Measurements from ENCODE around the gene PHC3. TPM values are rescaled to one million over a fixed set of nuclear protein-coding genes. Genes with fewer than 3 reads are reported as not detected.

Gene PHC3
- polyA plus RNA-seq, 6 donors from 2014 or later, result 17.8 to 113 (median 60.1) TPM

DNA sequence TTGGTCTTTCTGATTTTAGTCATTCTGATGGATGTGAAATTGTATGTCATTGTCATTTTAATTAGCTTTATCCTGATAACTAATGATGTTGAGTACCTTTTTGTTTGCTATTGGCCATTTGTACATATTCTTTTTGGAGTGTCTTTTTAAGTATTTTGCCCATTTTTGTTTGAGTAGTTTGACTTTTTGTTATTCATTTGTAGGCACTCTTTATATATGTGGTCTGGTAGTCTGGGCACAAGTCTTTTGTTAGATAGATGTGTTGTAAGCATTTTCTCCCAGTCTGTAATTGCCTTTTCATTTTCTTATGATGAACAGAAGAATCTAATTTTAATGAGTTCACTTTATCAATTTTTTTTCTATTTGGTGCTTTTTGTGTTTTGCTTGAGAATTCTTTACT lies 129.1 kb downstream of the PHC3 start:
- no peak for DNase-seq
- peaks cover 0 to 8% of the 10 kb centered on the region in 2 donors for H3K36me3 Mint-ChIP-seq
- H3K9me3 Mint-ChIP-seq, result peaks cover 0 to 2% (median 0%) of the 10 kb centered on the region in 7 donors
- no peak overlapping the region for H3K4me3 Mint-ChIP-seq
- no peak overlapping the region for H3K27ac Mint-ChIP-seq
- no peak for ATAC-seq (ENCODE audit: low read depth in 2 of 2)
- no peaks in the 10 kb centered on the region for H3K27me3 Mint-ChIP-seq
- H3K4me1 Mint-ChIP-seq, result peaks cover 36 to 53% (median 37%) of the 10 kb centered on the region in 3 donors

GRCh38 chr3:170050753-170051152 lies 130.8 kb downstream of the PHC3 start:
- H3K4me1 Mint-ChIP-seq, result peaks cover 28 to 49% (median 41%) of the 10 kb centered on the region in 3 donors
- H3K9me3 Mint-ChIP-seq, result peaks cover 0 to 2% (median 0%) of the 10 kb centered on the region in 7 donors
- DNase-seq (no peak), ATAC-seq (ENCODE audit: low read depth in 2 of 2) (no peak)
- peaks cover 0 to 8% of the 10 kb centered on the region in 2 donors for H3K36me3 Mint-ChIP-seq
- H3K27ac Mint-ChIP-seq, result peak overlapping the region in 2 of 6 donors; percentile 46 to 62
- no peaks in the 10 kb centered on the region for H3K27me3 Mint-ChIP-seq
- H3K4me3 Mint-ChIP-seq, result no peak overlapping the region

- no peak for ATAC-seq (ENCODE audit: low read depth in 2 of 2)
- Mint-ChIP-seq H3K27ac (peak overlapping the region; percentile 47 to 84 (median 64)), H3K4me3 (no peak overlapping the region), H3K4me1 (peaks cover 32 to 47% (median 45%) of the 10 kb centered on the region in 3 donors), H3K36me3 (peaks cover 0 to 8% of the 10 kb centered on the region in 2 donors), H3K27me3 (no peaks in the 10 kb centered on the region), H3K9me3 (peaks cover 0 to 2% (median 0%) of the 10 kb centered on the region in 7 donors)
- DNase-seq, result no peak
Measured at GRCh38 chr3:170049146-170050000, 132.2 kb downstream of the PHC3 start.

DNA sequence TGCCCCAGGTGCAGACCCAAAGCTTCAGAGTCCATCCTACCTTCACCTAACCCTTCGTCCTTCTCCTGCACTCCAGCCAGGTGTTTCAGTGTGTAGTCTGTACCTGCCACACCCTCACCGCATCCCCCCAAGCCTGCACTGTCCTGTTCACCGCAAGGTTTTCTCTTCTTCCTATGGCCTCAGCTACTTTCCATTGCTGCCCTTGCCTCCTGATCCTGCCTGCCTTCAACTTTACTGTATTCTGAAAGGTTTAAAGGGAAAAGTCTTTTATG lies 134.5 kb downstream of the PHC3 start:
- H3K27ac Mint-ChIP-seq, result peak overlapping the region; percentile 39 to 97 (median 92)
- H3K4me3 Mint-ChIP-seq, result peak overlapping the region in 3 of 8 donors; percentile 41 to 56 (median 43)
- no peak for DNase-seq
- H3K27me3 Mint-ChIP-seq, result no peaks in the 10 kb centered on the region
- no peak for ATAC-seq (ENCODE audit: low read depth in 2 of 2)
- H3K9me3 Mint-ChIP-seq, result no peaks in the 10 kb centered on the region
- peaks cover 38 to 55% (median 54%) of the 10 kb centered on the region in 3 donors for H3K4me1 Mint-ChIP-seq
- H3K36me3 Mint-ChIP-seq, result no peaks in the 10 kb centered on the region

DNA sequence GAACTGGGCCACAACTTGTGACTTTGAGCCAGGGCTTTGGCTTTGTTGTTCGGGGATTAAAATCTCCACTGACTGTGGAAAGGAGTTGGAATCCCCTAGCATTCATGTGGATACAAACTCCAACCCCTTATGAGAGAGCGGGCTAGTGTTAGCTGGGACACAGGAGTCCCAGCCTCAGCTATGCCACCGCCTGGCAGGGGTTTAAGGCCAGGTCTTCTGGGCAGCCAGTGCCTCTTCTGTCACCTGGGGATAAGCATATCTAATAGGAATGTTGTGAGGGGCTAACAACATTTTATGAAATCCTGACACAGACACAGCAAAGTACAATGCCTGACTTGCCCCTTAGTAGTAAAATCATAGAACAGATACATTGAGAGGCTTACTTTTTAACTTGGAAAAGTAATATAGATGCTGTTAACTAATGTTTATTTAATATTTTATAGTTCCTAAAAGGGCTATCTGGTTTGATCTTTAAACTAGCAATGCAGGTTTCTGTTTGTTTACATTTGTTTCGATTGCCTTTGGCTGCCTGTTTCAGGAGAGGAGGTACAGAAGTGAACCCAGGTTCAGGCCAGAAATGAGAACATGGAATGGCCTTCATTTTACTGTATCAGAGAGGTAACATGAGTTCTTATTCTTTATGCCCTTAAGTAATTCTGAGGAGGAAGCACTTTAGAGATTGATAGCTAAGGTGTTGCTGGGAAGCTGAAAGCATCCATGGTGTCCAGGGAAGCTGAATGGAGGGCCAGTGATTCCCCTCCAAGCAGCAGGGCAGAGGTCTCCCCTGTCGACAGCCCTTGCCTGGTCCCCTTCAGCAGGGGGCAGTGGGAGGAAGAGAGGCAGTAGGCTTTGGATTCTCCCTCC lies 135.0 kb downstream of the PHC3 start:
- DNase-seq (no peak), ATAC-seq (ENCODE audit: low read depth in 2 of 2) (no peak)
- Mint-ChIP-seq H3K4me3 (peak overlapping the region in 6 of 8 donors; percentile 40 to 91 (median 52)), H3K4me1 (peaks cover 38 to 55% (median 54%) of the 10 kb centered on the region in 3 donors), H3K27me3 (no peaks in the 10 kb centered on the region), H3K27ac (peak overlapping the region; percentile 69 to 97 (median 92)), H3K9me3 (no peaks in the 10 kb centered on the region), H3K36me3 (no peaks in the 10 kb centered on the region)

GRCh38 chr3:170044795-170045244 lies 136.7 kb downstream of the PHC3 start:
- H3K4me3 Mint-ChIP-seq, result peak overlapping the region; percentile 65 to 91 (median 74)
- peak overlapping the region; percentile 92 to 99 (median 97) for H3K27ac Mint-ChIP-seq
- H3K36me3 Mint-ChIP-seq, result no peaks in the 10 kb centered on the region
- H3K27me3 Mint-ChIP-seq, result no peaks in the 10 kb centered on the region
- peaks cover 42 to 58% (median 56%) of the 10 kb centered on the region in 3 donors for H3K4me1 Mint-ChIP-seq
- ATAC-seq (ENCODE audit: low read depth in 2 of 2), result peak; percentile 94 to 95
- no peaks in the 10 kb centered on the region for H3K9me3 Mint-ChIP-seq
- DNase-seq, result peak; percentile 83

GRCh38 chr3:170044271-170044670 lies 137.3 kb downstream of the PHC3 start:
- ATAC-seq (ENCODE audit: low read depth in 2 of 2), result no peak
- Mint-ChIP-seq H3K27ac (peak overlapping the region in 5 of 6 donors; percentile 88 to 99 (median 92)), H3K27me3 (no peaks in the 10 kb centered on the region)

GRCh38 chr3:170043506-170043905 lies 138.0 kb downstream of the PHC3 start:
- Mint-ChIP-seq H3K4me1 (peaks cover 41 to 58% (median 57%) of the 10 kb centered on the region in 3 donors), H3K27me3 (no peaks in the 10 kb centered on the region), H3K9me3 (no peaks in the 10 kb centered on the region), H3K4me3 (peak overlapping the region in 5 of 8 donors; percentile 47 to 71 (median 53)), H3K27ac (peak overlapping the region in 4 of 6 donors; percentile 54 to 92 (median 81)), H3K36me3 (no peaks in the 10 kb centered on the region)
- DNase-seq, result no peak
- no peak for ATAC-seq (ENCODE audit: low read depth in 2 of 2)

More at GRCh38 chr3:170044271-170044670, 137.3 kb downstream of the PHC3 start:
- Mint-ChIP-seq H3K4me1 (peaks cover 42 to 59% (median 57%) of the 10 kb centered on the region in 3 donors), H3K36me3 (no peaks in the 10 kb centered on the region), H3K9me3 (no peaks in the 10 kb centered on the region), H3K4me3 (peak overlapping the region in 6 of 8 donors; percentile 18 to 79 (median 70))
- no peak for DNase-seq

DNA sequence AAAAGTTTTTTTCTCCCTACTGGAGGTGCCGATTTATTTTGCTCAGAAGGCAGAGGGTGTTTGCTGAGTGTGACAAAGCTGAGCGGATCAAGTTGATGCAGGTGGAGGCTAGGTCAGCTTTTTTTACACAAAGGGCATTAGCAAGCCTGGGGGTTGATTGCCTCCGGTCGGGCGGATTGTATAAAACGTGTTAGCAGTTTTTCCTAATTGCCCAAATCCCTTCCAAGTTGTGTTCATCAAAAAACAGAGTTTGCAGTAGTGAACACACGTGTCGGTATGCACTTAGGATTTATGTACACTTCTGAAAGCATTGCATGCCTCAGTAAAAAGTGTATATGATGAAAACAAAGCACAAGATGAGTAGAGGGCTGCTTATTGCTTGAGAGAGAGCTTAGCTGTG lies 141.1 kb downstream of the PHC3 start:
- Mint-ChIP-seq H3K4me3 (peak overlapping the region in 3 of 8 donors; percentile 1 to 95 (median 32)), H3K27me3 (no peaks in the 10 kb centered on the region), H3K27ac (peak overlapping the region in 1 of 6 donors; percentile 24), H3K4me1 (peaks cover 36 to 48% (median 45%) of the 10 kb centered on the region in 3 donors), H3K36me3 (no peaks in the 10 kb centered on the region), H3K9me3 (no peaks in the 10 kb centered on the region)
- DNase-seq (no peak), ATAC-seq (ENCODE audit: low read depth in 2 of 2) (no peak)

- Mint-ChIP-seq H3K27ac (peak overlapping the region; percentile 49 to 95 (median 84)), H3K4me1 (peaks cover 28 to 35% (median 30%) of the 10 kb centered on the region in 3 donors)
- ATAC-seq (ENCODE audit: low read depth in 2 of 2), result peak; percentile 49 to 51
Measured at GRCh38 chr3:170038434-170039110, 143.0 kb downstream of the PHC3 start.

More at GRCh38 chr3:170038434-170039110, 143.0 kb downstream of the PHC3 start:
- no peaks in the 10 kb centered on the region for H3K27me3 Mint-ChIP-seq
- peak overlapping the region; percentile 87 to 96 (median 94) for H3K4me3 Mint-ChIP-seq
- DNase-seq, result peak; percentile 60
- H3K36me3 Mint-ChIP-seq, result no peaks in the 10 kb centered on the region
- peaks cover 0 to 1% (median 0%) of the 10 kb centered on the region in 7 donors for H3K9me3 Mint-ChIP-seq

All from naive B cell (primary cell).